WTC11 (cell line): Measurements from ENCODE around the gene ZMIZ1. TPM values are rescaled to one million over a fixed set of nuclear protein-coding genes. Genes with fewer than 3 reads are reported as not detected.

Experiments
- ATAC-seq: fragments of 200-7000 bp; cut with Tn5 transposase; 2 replicates; pipeline ENCODE4 v1.10.0; 2021; ENCODE audit warnings: mild to moderate bottlenecking, moderate library complexity
- CTCF ChIA-PET: fragments of 300-600 bp; sonication (Branson Sonifier 250); formaldehyde crosslinking; loops from one replicate; lab custom pipeline; 2021; ENCODE audit warnings: antibody characterized with exemption; lab: Charles Lee
- POLR2A ChIA-PET: fragments of 350-600 bp; sonication (Branson Sonifier 250); formaldehyde crosslinking; loops from one replicate; lab custom pipeline; 2021; ENCODE audit warnings: antibody characterized with exemption; lab: Charles Lee
- DNase-seq: peaks from one replicate; pipeline ENCODE4 v3.0.0; 2021; ENCODE audit warnings: low spot score
- H3K27ac Mint-ChIP-seq: 2 replicates; pipeline ENCODE4 v1.8.0; 2021; ENCODE audit warnings: mixed read lengths
- H3K27me3 Mint-ChIP-seq: 2 replicates; pipeline ENCODE4 v1.8.0; 2021; ENCODE audit warnings: low read depth, mild to moderate bottlenecking, moderate library complexity, mixed read lengths
- H3K36me3 Mint-ChIP-seq: 2 replicates; pipeline ENCODE4 v1.8.0; 2021; ENCODE audit warnings: mixed read lengths
- H3K4me1 Mint-ChIP-seq: 2 replicates; pipeline ENCODE4 v1.8.0; 2022; ENCODE audit warnings: mixed read lengths
- H3K4me3 Mint-ChIP-seq: 2 replicates; pipeline ENCODE4 v1.8.0; 2021; ENCODE audit warnings: mild to moderate bottlenecking, moderate library complexity, mixed read lengths
- H3K9me3 Mint-ChIP-seq: 2 replicates; pipeline ENCODE4 v1.8.0; 2021; ENCODE audit warnings: mixed read lengths
- AFF4 ChIP-seq: sonication (generic); formaldehyde crosslinking; IDR thresholded peaks from 2 replicates; pipeline ENCODE4 v1.8.1; 2023; ENCODE audit warnings: mild to moderate bottlenecking, missing genetic modification reagents, borderline replicate concordance
- ATF2 ChIP-seq: sonication (generic); formaldehyde crosslinking; IDR thresholded peaks from 2 replicates; pipeline ENCODE4 v1.8.1; 2022; ENCODE audit warnings: low read depth, missing genetic modification reagents, borderline replicate concordance
- ATF6 ChIP-seq: sonication (generic); formaldehyde crosslinking; IDR thresholded peaks from 2 replicates; pipeline ENCODE4 v1.8.1; 2023; ENCODE audit warnings: mild to moderate bottlenecking, missing genetic modification reagents
- CREB1 ChIP-seq: sonication (generic); formaldehyde crosslinking; IDR thresholded peaks from 2 replicates; pipeline ENCODE4 v1.8.0; 2023; ENCODE audit warnings: mild to moderate bottlenecking, missing genetic modification reagents
- E2F1 ChIP-seq: sonication (generic); formaldehyde crosslinking; IDR thresholded peaks from 2 replicates; pipeline ENCODE4 v1.8.0; 2022; ENCODE audit warnings: mild to moderate bottlenecking, missing genetic modification reagents
- FOXJ3 ChIP-seq: sonication (generic); formaldehyde crosslinking; IDR thresholded peaks from 2 replicates; pipeline ENCODE4 v1.9.0; 2021; ENCODE audit warnings: missing genetic modification reagents, mild to moderate bottlenecking, borderline replicate concordance
- FOXK1 ChIP-seq: sonication (generic); formaldehyde crosslinking; IDR thresholded peaks from 2 replicates; pipeline ENCODE4 v1.8.0; 2022; ENCODE audit warnings: mild to moderate bottlenecking, moderate library complexity, missing genetic modification reagents
- GRHL2 ChIP-seq: fragments of 250-450 bp; sonication (Bioruptor Pico); IDR thresholded peaks from 2 replicates; pipeline ENCODE4 v1.8.0; 2022; ENCODE audit warnings: mild to moderate bottlenecking, moderate library complexity; ENCODE audit not compliant: insufficient replicate concordance, severe bottlenecking
- HMGXB4 ChIP-seq: sonication (generic); formaldehyde crosslinking; IDR thresholded peaks from 2 replicates; pipeline ENCODE4 v1.8.1; 2023; ENCODE audit warnings: mild to moderate bottlenecking, moderate library complexity, missing genetic modification reagents
- MLX ChIP-seq: sonication (generic); formaldehyde crosslinking; IDR thresholded peaks from 2 replicates; pipeline ENCODE4 v1.8.1; 2023; ENCODE audit warnings: mild to moderate bottlenecking, missing genetic modification reagents, moderate library complexity
- PRDM15 ChIP-seq: sonication (generic); formaldehyde crosslinking; IDR thresholded peaks from 2 replicates; pipeline ENCODE4 v1.8.0; 2022; ENCODE audit warnings: missing genetic modification reagents
- ZBTB21 ChIP-seq: sonication (generic); formaldehyde crosslinking; IDR thresholded peaks from 2 replicates; pipeline ENCODE4 v1.8.1; 2023; ENCODE audit warnings: mild to moderate bottlenecking, missing genetic modification reagents, borderline replicate concordance
- ZNF121 ChIP-seq: sonication (generic); formaldehyde crosslinking; IDR thresholded peaks from 2 replicates; pipeline ENCODE4 v1.8.0; 2023; ENCODE audit warnings: missing genetic modification reagents
- ZNF138 ChIP-seq: sonication (generic); formaldehyde crosslinking; conservative IDR thresholded peaks from 2 replicates; pipeline ENCODE4 v1.8.1; 2022; ENCODE audit warnings: mild to moderate bottlenecking, moderate library complexity, missing genetic modification reagents
- ZNF219 ChIP-seq: sonication (generic); formaldehyde crosslinking; IDR thresholded peaks from 2 replicates; pipeline ENCODE4 v1.8.0; 2023; ENCODE audit warnings: missing genetic modification reagents, mild to moderate bottlenecking, borderline replicate concordance
- ZNF232 ChIP-seq: sonication (generic); formaldehyde crosslinking; IDR thresholded peaks from 2 replicates; pipeline ENCODE4 v1.8.0; 2022; ENCODE audit warnings: mild to moderate bottlenecking, missing genetic modification reagents
- ZNF263 ChIP-seq: sonication (generic); formaldehyde crosslinking; IDR thresholded peaks from 2 replicates; pipeline ENCODE4 v1.8.1; 2022; ENCODE audit warnings: low read depth, mild to moderate bottlenecking, moderate library complexity, missing genetic modification reagents
- ZNF512 ChIP-seq: sonication (generic); formaldehyde crosslinking; IDR thresholded peaks from 2 replicates; pipeline ENCODE4 v1.8.1; 2022; ENCODE audit warnings: missing genetic modification reagents, borderline replicate concordance
- total RNA-seq: library from RNA; stranded (reverse); gene quantifications from 3 replicates; pipeline ENCODE4 v1.2.3, GENCODE V29; 2021

The ZMIZ1 gene
- total RNA-seq, 1 experiment from 2014 or later: 44.4 TPM

- Mint-ChIP-seq H3K27me3 (no peaks in the 10 kb centered on the region; the same call in 1 of the 2 replicates), H3K4me3 (no peak overlapping the region), H3K36me3 (no peaks in the 10 kb centered on the region), H3K4me1 (peaks cover 4% of the 10 kb centered on the region), H3K9me3 (peaks cover 10% of the 10 kb centered on the region), H3K27ac (no peak overlapping the region)
- ATAC-seq: no peak
- TF ChIP-seq AFF4: no peak
- no peak for TF ChIP-seq ZNF219 (CRISPR knock-in tag)
- no peak for TF ChIP-seq ZNF138
- TF ChIP-seq ZNF232: no peak
- TF ChIP-seq PRDM15 (CRISPR knock-in tag): no peak
- TF ChIP-seq ZNF263 (CRISPR knock-in tag): no peak
- TF ChIP-seq CREB1 (CRISPR knock-in tag): no peak
- TF ChIP-seq FOXK1 (CRISPR knock-in tag): no peak
- TF ChIP-seq GRHL2 (CRISPR knock-in tag): no peak
- TF ChIP-seq E2F1 (CRISPR knock-in tag): no peak
- no peak for TF ChIP-seq ZNF512 (CRISPR knock-in tag)
- no peak for TF ChIP-seq ZBTB21
- TF ChIP-seq MLX: no peak
- no peak for TF ChIP-seq ATF2 (CRISPR knock-in tag)
- no peak for TF ChIP-seq ATF6 (CRISPR knock-in tag)
- no peak for TF ChIP-seq ZNF121 (CRISPR knock-in tag)
- no peak for TF ChIP-seq FOXJ3 (CRISPR knock-in tag)
- no peak for TF ChIP-seq HMGXB4 (CRISPR knock-in tag)
- CTCF ChIA-PET: interaction anchor here (1.0 to 3.0 kb wide), 2 partner anchors 23 to 51 kb away, joined by 4 to 9 read pairs; partner anchors contain the start of gene PPIF
- DNase-seq: no peak
- POLR2A ChIA-PET: no interaction called here
These were observed 254.8 kb downstream of the ZMIZ1 start for GRCh38 chr10:79323602-79324001.
